Prostate gland (tissue), 2 donors: ENCODE results near the gene ZNF74.

Source experiments
- POLR2AphosphoS5 ChIP-seq: sonication (generic); formaldehyde crosslinking; IDR thresholded peaks from one replicate; pipeline ENCODE4 v1.6.1; 2017; ENCODE audit warnings: antibody characterized with exemption
- TF ChIP-seq, protein P1 (sequence below), 4 experiments: fragments of 200-600 bp in 2 of 4; fragments of 450-650 bp in 2 of 4; sonication (generic) in 2 of 4; IDR thresholded peaks; 1 replicate in 3 of 4; 2 replicates in 1 of 4; pipeline ENCODE4 v1.5.1; 2016 to 2019; ENCODE audit warnings: antibody characterized with exemption in 4 of 4, mild to moderate bottlenecking in 2 of 4, moderate library complexity in 2 of 4

DNA sequence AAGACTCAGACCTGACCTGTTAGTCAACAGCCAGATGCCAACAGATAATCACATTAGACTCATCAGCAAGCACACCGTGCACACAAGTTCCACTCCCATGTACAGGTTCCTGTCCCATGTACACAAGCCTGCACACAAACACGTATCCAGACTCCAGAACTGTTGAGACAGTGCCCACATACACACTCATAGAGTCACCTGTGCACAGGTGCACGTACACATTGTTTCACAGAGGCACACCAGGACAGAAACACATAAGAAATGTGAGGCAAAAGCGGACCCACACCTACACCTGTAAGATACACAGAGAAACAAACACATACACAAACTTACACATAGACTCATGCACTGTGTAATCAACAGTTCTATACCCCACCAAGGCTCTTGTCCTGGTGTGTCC, 2.7 kb upstream of the ZNF74 start:
- TF ChIP-seq, protein P1, sequence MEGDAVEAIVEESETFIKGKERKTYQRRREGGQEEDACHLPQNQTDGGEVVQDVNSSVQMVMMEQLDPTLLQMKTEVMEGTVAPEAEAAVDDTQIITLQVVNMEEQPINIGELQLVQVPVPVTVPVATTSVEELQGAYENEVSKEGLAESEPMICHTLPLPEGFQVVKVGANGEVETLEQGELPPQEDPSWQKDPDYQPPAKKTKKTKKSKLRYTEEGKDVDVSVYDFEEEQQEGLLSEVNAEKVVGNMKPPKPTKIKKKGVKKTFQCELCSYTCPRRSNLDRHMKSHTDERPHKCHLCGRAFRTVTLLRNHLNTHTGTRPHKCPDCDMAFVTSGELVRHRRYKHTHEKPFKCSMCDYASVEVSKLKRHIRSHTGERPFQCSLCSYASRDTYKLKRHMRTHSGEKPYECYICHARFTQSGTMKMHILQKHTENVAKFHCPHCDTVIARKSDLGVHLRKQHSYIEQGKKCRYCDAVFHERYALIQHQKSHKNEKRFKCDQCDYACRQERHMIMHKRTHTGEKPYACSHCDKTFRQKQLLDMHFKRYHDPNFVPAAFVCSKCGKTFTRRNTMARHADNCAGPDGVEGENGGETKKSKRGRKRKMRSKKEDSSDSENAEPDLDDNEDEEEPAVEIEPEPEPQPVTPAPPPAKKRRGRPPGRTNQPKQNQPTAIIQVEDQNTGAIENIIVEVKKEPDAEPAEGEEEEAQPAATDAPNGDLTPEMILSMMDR (IDR thresholded peaks at IDR 0.05), result no peak
- TF ChIP-seq POLR2AphosphoS5, result no peak
